K562 (cell line): Measurements from ENCODE around the gene KRTAP10-12. TPM values are rescaled to one million over a fixed set of nuclear protein-coding genes. Genes with fewer than 3 reads are reported as not detected.

Experiments
- ATF2 ChIP-seq: sonication (generic); formaldehyde crosslinking; IDR thresholded peaks from 2 replicates; pipeline ENCODE4 v1.8.1; 2022; ENCODE audit warnings: missing genetic modification reagents
- CBFA2T2 ChIP-seq: fragments of 450-650 bp; conservative IDR thresholded peaks from 2 replicates; pipeline ENCODE4 v1.6.1; 2017; ENCODE audit warnings: mild to moderate bottlenecking
- CBFA2T3 ChIP-seq: fragments of 450-650 bp; IDR thresholded peaks from 2 replicates; pipeline ENCODE4 v1.6.1; 2017
- E2F4 ChIP-seq: sonication (generic); formaldehyde crosslinking; IDR thresholded peaks from 2 replicates; pipeline ENCODE4 v1.8.0; 2022; ENCODE audit warnings: mild to moderate bottlenecking, low read depth, missing genetic modification reagents
- FOSL1 ChIP-seq: fragments of 200-800 bp; sonication (Bioruptor generic); conservative IDR thresholded peaks from 2 replicates; pipeline ENCODE4 v1.6.1; 2016; ENCODE audit warnings: missing genetic modification characterization, missing compliant biosample characterization
- FOXA1 ChIP-seq: fragments of 450-650 bp; IDR thresholded peaks from 2 replicates; pipeline ENCODE4 v1.6.1; 2016; ENCODE audit warnings: mild to moderate bottlenecking, borderline replicate concordance
- GATAD2B ChIP-seq: fragments of 450-650 bp; IDR thresholded peaks from 2 replicates; pipeline ENCODE4 v1.6.1; 2017; ENCODE audit warnings: mild to moderate bottlenecking, borderline replicate concordance
- GTF2E2 ChIP-seq: fragments of 200-800 bp; sonication (Bioruptor generic); IDR thresholded peaks from 2 replicates; pipeline ENCODE4 v1.6.1; 2016; ENCODE audit warnings: missing genetic modification characterization, missing compliant biosample characterization
- IFI16 ChIP-seq: fragments of 250-450 bp; sonication (Bioruptor Pico); IDR thresholded peaks from 2 replicates; pipeline ENCODE4 v2.1.2; 2022; ENCODE audit warnings: mild to moderate bottlenecking, inconsistent platforms
- NCOA4 ChIP-seq: fragments of 450-650 bp; IDR thresholded peaks from 2 replicates; pipeline ENCODE4 v1.6.1; 2018; ENCODE audit warnings: mild to moderate bottlenecking; ENCODE audit not compliant: partially characterized antibody
- NCOA6 ChIP-seq: fragments of 450-650 bp; IDR thresholded peaks from 2 replicates; pipeline ENCODE4 v1.6.1; 2017; ENCODE audit warnings: mild to moderate bottlenecking
- PTBP1 ChIP-seq: fragments of 200-400 bp; formaldehyde crosslinking; IDR thresholded peaks from 2 replicates; pipeline ENCODE4 v1.6.1; 2017; ENCODE audit warnings: low read depth, low read length
- TFE3 ChIP-seq: fragments of 450-650 bp; formaldehyde crosslinking; IDR thresholded peaks from 2 replicates; pipeline ENCODE4 v1.4.0; 2020; ENCODE audit warnings: mild to moderate bottlenecking, mixed read lengths
- ZBTB12 ChIP-seq: fragments of 250-450 bp; sonication (Bioruptor Pico); IDR thresholded peaks from 2 replicates; pipeline ENCODE4 v1.4.0; 2020
- ZNF212 ChIP-seq: fragments of 450-650 bp; formaldehyde crosslinking; IDR thresholded peaks from 2 replicates; pipeline ENCODE4 v1.4.0; 2020; ENCODE audit warnings: mild to moderate bottlenecking
- ZNF699 ChIP-seq: fragments of 250-450 bp; sonication (Bioruptor Pico); IDR thresholded peaks from 2 replicates; pipeline ENCODE4 v1.8.0; 2021; ENCODE audit warnings: mild to moderate bottlenecking, moderate library complexity; ENCODE audit not compliant: insufficient replicate concordance
- polyA plus RNA-seq, 8 experiments: library from polyadenylated mRNA; depleted of rRNA in 4 of 8; stranded (reverse) in 5 of 8; unstranded in 3 of 8; fragments of >200 nt; fragmentation: Nextera tagmentation in 2 of 8; fragmentation: Illumina TruSeq in 1 of 8; extraction: Ambion mirVana in 2 of 8; extraction: Trizol in 1 of 8; gene quantifications; 2 replicates each; pipeline versions ENCODE4 v1.2.1 to v1.2.3, GENCODE V29; 2011 to 2014; ENCODE audit warnings: inconsistent platforms in 1 of 8, missing spikeins in 1 of 8
- total RNA-seq, 7 experiments: library from RNA; depleted of rRNA in 6 of 7; stranded (reverse); fragments of >200 nt in 6 of 7; fragmentation: Illumina TruSeq in 2 of 7; extraction: Trizol in 2 of 7; gene quantifications; 2 replicates each; pipeline versions ENCODE4 v1.2.1 to v1.2.3, GENCODE V29; 2011 to 2021; ENCODE audit warnings: low replicate concordance in 1 of 7

KRTAP10-12 gene
- total and polyA plus RNA-seq, 9 of the 15 experiments (the other 6 are each of a cell fraction or from before 2014, with no cell fraction given): not detected

- no peak for TF ChIP-seq IFI16
- no peak for TF ChIP-seq GATAD2B
- no peak for TF ChIP-seq NCOA4
- no peak for TF ChIP-seq ATF2 (CRISPR knock-in tag)
- TF ChIP-seq ZNF699: no peak
- no peak for TF ChIP-seq NCOA6
- peak; percentile 64 for TF ChIP-seq CBFA2T3
- TF ChIP-seq E2F4 (CRISPR knock-in tag): no peak
- TF ChIP-seq CBFA2T2: 0 out of 2 replicates have a peak, but pooled peaks have one; percentile 45
- no peak for TF ChIP-seq PTBP1
- no peak for TF ChIP-seq ZBTB12 (CRISPR knock-in tag)
- TF ChIP-seq TFE3 (CRISPR knock-in tag): no peak
- TF ChIP-seq FOXA1: no peak
- no peak for TF ChIP-seq GTF2E2 (tag)
- no peak for TF ChIP-seq FOSL1 (tag)
- TF ChIP-seq ZNF212 (CRISPR knock-in tag): no peak
These were observed 15.0 kb upstream of the KRTAP10-12 start, which contains the start of gene KRTAP12-1 (continued) for GRCh38 chr21:44681861-44682579.
